Measurements from ENCODE around the gene ATP11A.

The ATP11A gene

DNA sequence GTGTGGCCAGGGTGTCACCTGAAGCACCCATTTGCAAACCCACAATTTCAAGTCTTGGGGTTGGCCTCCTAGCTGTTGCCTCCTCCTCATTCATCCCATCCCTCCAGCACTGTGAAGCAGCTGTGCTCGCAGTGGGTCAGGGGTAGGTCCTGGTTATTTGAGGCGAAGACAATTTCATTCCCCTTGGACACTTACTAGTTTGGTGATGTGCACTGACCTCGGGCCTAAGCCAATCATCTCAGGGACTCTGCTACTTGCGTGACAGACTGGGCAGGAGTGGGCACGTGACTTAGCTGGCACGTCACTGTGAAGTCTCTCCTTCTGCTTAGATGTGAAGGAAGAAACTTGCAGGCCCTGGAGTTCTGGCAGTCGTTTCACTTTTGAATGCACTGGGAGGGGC, 3.5 kb upstream of the ATP11A start:
- peak in 4 of 42 donors; percentile 5 to 19 (median 11) for DNase-seq
- intact Hi-C loops (cut with DNase I), result no loop called here

DNA sequence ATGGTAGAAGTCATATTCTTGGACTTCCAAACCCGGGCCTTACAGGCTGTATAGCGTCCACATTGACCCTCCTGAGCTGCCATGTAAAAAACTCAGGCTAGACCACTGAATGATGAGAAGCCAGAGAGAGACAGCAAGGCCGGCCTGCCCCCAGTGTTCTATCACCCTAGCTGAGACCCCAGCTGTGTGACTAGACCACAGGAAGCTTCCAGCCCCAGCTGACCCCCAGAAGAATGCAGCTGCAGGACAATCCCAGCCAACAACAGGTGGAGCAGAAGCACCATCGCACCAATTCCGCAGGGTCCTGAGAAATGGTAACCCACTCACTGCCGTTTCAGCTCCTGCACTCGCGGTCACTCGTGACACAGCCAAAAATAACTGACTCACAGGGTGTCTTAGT, 2.9 kb upstream of the ATP11A start:
- intact Hi-C loops (cut with DNase I), result no loop called here
- DNase-seq, result peak in 4 of 42 donors; percentile 7 to 31 (median 16)

DNA sequence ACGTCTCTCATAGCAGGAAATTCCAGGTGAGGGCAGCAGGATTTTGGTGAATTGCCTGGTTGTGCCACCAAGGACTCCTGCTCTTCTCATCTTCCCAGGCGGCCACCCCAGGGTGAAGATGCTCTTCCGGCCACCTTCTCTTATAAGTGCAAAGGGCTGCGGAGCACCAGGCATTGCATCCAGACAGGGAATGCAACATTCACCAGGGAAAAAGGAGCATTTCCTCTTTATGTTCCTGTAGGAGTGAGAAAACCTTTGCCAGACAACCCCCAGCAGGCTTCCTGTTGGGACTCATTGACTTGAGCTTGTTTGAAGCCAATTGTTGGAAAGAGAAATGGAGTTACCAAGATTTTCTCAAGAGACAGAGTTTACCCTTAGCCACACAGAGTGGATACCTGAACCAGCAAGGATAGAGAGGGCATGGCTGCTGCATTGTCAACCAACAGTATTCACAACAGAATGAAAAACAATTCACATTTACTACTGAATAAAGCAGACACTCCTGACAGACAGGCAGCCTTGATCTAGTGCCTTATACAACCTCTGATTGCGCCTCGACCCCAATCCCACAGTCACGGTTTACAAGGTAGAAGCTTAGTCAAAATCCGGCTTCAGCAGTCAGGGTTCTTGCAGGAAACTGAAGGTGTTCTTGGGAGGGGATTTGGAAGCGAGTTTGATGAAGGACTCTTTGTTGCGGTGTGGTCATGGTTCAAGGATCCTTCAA, 1.8 kb upstream of the ATP11A start:
- intact Hi-C loops (cut with DNase I), result no loop called here

DNA sequence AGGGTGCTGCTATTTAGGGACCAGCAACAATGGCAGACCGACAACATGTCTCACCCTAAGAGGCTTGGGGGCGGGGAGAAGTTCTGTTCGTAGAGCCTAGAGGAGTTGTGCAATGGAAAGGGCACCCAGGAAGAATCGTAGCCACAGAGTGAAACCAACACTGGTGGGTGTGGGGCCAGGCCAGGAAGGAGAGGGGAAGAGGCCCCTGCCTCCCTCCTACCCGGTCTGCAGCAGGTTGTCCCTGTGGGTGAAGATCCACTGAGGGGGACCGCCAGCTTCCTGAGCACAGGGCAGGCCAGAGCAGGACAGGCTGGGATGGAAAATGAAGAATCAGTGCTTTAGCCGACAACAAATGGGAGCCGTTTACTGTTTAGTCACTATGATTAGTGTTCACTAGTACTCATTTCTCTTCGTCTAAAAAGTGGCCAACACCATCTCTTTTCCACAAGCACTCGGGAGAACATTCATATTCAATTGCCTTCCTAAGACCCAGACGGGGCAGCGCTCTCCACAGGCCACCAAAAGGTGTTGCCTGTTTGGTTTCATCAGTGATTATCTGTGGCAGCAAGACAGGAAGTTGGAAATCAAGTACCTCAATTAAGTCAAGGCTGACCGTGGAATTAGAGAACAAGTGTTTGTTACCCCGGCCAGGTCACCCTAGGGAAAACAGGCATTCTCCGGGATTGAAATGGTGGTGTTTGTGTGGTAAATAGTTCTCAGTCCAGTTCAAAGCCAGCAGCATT, 1.1 kb upstream of the ATP11A start:
- intact Hi-C loops (cut with DNase I), result no loop called here
- peak in 31 of 42 donors; percentile 12 to 68 (median 36) for DNase-seq

More for the DNA sequence above, 1.8 kb upstream of the ATP11A start:
- peak in 4 of 42 donors; percentile 0 to 38 (median 20) for DNase-seq

DNA sequence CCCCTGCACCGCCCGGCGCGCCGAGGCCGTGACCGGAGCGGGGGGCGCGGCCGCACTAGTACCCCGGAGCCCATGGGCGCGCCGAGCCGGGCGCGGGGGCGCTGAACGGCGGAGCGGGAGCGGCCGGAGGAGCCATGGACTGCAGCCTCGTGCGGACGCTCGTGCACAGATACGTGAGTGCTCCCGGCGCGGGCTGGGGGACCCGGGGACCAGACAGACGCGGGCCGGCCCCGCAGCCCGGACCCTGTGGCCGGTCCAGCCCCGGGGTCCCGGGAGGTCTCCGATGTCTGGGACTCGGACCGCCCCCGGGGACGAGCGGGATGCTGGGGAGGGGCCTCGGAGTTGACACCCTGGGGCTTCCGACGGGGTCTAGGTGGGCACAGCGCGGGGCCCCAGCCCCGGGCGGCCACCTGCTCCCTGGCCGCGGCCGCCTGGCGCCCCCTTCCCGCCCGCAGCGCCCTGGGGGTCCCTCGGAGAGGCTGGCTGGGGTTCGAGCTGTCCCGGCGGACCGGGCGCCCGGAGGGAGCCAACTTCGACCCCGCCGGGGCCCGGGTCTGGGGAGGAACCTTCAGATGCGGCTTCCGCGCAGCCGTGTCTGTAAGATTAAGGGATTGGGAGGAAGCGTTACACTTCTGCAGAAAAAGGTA, 568 bp downstream of the ATP11A start:
- intact Hi-C loops (cut with DNase I), result loop anchor here (5.0 kb wide), 2 partner anchors 57 to 182 kb away; no protein-coding TSS in a partner anchor
- DNase-seq, result peak in 35 of 42 donors; percentile 17 to 66 (median 43)

DNA sequence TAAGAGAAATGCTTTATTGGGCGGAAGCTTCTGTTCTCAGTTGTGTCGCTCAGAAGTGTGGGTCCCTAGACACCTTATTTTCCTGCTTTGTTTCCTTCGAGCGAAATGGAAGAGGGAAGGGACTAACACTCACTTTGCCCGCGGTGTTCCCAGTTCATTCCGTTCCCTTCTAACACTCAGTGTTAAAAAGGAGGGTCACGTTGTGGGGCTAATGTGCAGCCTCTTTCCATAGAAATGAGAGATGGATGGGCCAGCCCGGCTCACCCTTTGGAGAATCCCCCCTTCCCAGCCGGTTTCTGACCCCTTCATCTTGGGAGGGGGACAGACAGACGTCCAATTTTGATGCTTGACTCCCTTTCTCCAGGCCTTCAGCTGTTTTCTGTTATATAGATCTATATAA, 2.3 kb downstream of the ATP11A start:
- peak in 4 of 42 donors; percentile 1 to 20 (median 12) for DNase-seq
- intact Hi-C loops (cut with DNase I), result loop anchor here (5.0 kb wide), 2 partner anchors 55 to 180 kb away; no protein-coding TSS in a partner anchor

DNA sequence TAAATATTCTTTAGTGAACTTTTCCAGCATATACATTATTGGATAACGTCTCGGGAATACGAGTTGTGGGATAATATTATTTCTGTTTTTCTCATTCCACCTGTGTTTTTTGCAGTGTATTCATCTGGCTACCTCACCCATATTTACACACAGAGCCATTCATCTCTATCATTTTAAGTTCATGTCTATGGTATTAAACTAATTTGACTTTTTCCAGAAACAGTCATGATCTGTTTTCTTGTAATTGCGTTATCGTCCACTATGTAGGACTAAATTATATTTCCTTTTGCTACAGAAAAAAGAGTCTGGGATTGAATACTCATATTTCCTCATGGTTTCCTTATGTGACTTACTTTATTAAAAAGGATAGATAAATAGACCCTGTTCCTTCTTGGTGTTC, 2.7 kb downstream of the ATP11A start:
- no peak for DNase-seq
- intact Hi-C loops (cut with DNase I), result loop anchor here (5.0 kb wide), 2 partner anchors 55 to 180 kb away; no protein-coding TSS in a partner anchor

DNA sequence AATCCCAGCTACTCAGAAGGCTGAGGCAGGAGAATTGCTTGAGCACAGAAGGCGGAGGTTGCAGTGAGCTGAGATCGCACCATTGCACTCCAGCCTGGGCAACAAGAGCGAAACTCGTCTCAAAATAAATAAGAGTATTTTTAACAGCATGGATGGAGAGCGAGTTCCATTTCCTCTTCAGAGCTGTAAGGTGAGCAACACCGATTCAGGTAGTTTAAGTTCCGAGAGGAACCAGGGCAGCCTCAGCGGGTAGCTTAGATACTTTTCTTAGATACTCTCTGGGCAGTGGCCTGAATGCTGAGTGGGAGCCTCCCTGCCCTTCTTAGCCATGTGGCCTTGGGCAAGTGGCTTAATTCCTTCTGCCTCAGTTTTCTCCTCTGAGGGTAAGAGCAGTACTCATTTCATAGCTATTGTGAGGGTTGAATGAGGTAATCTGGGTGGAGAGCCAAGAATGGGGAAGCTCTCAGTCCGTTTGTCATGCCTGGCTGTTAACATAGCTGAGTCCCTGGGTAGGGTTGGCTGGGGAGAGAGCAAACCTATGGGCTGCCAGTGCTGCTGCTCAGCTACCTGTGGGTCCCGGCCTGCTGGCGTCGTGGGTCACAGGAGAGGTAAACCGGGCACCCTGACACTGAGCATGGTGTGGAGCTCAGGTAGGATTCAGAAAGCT, 4.1 kb downstream of the ATP11A start:
- DNase-seq, result peak in 3 of 42 donors; percentile 12 to 36 (median 24)
- intact Hi-C loops (cut with DNase I), result loop anchor here (5.0 kb wide), 2 partner anchors 53 to 178 kb away; no protein-coding TSS in a partner anchor

DNA sequence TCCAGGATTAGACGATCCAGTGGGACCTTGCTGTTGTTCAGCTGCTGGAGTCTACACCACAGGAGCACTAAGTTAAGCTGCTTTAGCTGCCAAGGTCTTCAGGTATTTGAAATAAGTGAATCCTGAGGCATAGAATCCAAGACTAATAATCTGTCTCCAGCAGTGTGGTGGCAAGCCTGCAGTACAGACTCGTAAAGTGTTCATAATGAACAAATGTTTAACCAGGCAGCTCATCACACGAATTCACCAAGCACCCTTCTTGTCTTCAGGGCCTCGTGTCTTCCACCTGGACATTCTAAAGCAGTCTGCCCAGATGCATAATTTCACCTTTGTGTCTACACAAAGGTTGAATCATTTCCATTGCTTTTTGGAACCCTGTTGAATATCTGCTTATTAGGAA, 5.3 kb downstream of the ATP11A start:
- DNase-seq, result no peak
- intact Hi-C loops (cut with DNase I), result no loop called here

DNA sequence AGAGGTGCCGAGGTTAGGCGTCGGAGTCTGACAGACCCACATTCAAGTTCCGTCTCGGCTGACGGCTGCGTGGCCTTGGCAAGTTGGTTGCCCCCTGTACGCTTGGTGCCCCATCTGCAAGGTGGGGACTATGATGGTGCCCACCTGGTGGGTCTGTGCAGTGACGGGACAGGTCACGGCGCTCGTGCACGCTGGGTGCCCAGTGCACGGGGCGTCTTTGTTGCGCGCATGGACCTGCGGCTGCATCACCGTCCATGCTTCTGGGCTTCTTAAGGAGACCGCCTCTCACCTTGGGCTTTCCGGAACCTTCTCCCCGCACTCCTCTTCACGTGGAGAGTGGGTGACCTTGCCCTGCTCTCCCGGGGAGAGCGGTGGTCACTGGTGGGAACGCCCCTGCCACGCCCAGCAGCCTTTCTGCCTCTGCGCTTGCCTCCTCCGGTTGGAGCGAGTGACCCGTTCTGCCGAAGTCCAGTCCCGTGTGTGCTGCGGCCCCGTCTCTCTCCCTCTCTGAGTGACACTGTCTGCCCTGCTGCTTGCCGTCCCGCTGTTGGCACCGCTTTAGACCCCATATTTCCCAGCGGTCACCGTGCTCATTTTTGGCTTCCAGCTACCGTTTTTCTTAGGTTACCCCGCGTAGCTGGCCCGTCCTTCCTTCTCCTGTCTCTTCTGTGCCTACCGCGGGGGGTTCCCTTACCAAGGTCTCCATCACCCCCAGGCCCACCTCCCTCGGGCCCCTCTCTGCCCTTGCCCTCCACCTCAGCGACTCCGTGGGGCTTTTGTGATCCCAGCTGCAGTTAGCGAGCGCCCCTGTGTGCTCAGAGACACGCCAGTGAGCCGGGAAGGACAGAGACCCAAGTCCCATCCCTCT, 6.4 kb downstream of the ATP11A start:
- intact Hi-C loops (cut with DNase I), result no loop called here
- peak in 3 of 42 donors; percentile 16 to 34 (median 27) for DNase-seq

DNA sequence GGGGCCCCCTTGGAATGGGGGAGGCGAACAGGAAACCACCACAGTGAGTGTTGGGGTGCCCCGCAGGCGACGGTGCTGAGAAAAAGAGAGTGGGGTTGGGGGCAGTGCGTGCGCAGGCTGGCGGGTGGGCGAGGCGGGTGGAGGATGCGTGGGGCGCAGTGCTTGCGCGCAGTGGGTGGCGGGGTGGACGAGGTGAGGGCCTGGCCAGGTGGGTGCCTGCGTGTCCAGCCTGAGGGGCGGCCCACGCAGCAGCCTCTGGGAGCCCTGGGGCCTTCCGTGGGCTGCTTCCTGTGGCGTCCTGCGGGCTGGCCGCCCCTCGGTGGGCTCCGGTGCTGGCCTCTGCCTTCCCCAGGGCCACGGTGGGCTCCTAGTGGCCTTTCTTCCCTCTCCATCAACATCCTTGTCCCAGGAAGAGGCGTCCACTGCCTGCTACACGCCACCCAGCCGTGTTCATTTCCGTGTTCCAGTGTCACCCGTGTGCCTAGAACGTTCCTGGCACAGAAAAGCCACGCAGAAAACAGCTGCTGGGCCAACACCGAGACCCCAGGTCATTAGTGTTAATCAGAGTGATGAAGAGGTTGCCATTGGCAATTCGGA, 7.1 kb downstream of the ATP11A start:
- peak in 4 of 42 donors; percentile 0 to 34 (median 12) for DNase-seq

DNA sequence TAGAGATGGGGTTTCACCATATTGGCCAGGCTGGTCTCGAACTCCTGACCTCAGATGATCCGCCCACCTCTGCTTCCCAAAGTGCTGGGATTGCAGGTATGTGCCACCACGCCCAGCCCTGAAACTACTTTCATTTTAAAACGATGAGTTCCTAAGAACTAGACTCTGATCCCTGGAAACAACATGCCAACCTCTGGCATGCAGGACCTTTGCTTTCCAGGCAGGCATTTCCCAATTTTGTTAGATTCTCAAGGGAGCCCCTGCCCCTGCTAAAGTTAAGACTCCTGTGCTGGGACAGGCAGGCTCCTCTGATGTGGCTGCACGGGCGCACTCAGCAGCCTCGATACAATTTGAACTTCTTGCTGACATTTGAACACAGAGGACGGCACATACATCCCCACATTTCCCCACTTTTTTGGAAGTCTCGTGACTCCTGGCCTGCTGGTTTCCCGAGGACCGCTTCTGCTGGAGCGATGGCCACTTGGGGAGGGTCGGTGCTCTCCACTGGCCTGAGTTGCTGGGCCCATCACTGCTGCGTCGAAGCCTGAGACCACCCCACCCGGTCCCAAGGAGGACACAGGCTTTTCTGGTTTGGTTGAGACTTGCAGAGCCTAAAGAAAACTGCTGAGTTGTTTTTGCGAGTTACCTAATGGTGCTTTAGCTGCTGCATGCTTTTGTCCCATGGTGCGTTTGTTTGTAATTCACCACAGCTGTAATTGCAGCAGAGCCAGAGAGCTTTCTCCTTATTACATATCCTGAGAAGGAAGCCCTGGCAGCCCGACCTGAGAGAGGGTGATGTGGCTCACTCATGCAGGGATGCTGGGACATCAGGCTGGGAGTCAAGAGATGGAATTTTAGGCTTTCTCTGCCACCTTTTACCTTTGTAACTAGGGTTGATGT, 8.2 kb downstream of the ATP11A start:
- intact Hi-C loops (cut with DNase I), result no loop called here

More for the DNA sequence above, 7.1 kb downstream of the ATP11A start:
- intact Hi-C loops (cut with DNase I), result no loop called here

DNA sequence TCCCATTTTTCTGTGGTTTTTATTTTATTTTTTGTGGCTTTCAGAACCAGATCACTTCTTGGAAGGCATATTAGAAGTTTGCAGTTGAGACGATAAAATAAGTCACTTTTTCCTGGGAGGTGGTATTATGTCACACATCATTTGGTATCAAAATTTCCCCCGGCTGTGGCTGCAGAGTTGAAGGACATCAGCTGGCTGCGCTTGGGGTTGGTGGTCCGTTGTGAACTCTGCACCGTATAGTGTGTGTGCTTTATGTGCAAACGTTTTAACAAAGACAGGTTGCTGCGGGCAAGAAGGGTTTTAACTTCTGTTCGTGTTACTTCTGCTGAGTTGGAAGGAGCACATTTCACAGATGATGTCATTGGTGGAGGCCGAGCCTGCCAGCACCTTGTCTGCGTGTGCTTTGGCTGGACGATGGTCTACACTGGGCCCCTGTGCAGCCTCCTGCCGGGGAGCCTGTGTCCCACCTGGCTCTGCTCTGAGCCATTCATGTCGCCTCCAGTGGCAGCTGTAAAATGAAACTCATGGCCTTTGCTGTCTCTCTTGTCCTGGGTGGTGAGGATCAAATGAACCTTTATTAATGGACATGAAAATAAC, 9.6 kb downstream of the ATP11A start:
- peak in 3 of 42 donors; percentile 5 to 27 (median 21) for DNase-seq
- intact Hi-C loops (cut with DNase I), result no loop called here

More for the DNA sequence above, 8.2 kb downstream of the ATP11A start:
- peak in 5 of 42 donors; percentile 3 to 32 (median 16) for DNase-seq

DNA sequence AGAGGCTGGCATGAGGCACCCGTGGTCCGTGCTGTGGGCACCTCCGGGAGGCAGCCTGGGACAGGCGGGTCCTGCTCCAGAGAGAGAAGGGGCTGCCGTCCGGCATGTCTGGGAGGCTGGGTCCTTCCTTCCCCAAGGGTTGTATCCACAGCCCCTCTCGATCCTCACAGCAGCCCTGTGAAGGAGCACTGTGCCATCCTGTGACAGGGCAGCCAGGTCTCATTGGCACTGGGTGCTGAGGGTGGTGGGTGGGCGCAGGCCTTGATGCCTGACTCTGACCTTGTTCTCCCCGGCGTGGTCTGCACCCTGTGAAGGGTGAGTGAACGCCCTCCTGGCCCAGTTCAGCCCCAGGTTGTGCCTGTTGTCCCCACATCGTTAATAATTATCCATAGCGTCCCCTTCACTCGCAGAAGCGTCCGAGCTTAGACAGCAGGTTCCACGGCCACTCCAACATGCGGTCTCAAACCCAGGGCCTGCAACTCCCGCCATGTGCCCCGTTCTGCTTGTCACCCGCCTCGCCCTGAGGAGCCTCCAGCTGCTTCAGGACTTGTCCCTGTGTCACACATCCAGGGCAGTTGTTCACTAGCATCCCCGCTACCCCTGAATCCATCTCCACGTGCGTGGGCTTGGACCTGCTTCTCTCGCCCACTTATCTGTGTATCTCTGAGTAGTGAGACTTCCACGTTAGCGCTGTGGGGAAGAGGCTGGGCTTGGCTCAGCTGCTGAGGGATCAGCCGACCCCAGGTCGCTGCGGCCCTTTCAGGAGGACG, 10.6 kb downstream of the ATP11A start:
- peak in 3 of 42 donors; percentile 5 to 32 (median 26) for DNase-seq

DNA sequence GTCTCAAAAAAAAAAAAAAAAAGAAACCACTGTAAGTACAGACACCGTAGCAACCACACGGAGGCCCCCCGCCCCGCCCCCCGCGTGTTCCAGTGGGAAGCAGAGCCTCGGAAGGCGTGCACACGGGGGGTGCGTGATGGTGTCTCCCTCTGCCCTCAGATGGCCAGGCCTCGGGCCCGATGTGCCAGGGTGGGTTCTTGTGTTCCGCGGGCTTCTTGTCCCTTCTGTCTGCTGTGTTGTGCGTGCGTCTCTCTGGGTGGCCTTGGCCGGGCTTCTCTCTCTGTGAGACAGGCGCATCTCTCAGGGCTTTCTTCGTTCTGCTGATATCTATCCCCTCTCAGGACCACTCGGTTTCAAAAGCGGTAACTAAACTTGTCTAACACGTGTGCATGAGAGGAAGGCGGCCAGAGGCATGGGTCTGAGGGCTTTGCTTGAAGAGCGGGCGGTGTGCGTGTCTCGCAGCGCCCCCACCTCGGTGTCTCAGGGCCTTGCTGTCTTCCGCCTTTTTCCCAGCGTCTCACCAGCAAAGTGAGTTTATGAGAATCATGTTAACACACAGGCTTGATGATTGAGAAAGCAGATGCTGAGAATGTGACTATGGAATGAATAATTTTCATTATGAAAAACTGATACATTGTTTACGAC, 12.6 kb downstream of the ATP11A start:
- DNase-seq, result peak in 2 of 42 donors; percentile 3 to 12
- intact Hi-C loops (cut with DNase I), result no loop called here

More for the DNA sequence above, 10.6 kb downstream of the ATP11A start:
- intact Hi-C loops (cut with DNase I), result no loop called here

Data from head of caudate nucleus (tissue), 42 donors.